ENCODE results near the gene PRKAA2. TPM values are rescaled to one million over a fixed set of nuclear protein-coding genes. Genes with fewer than 3 reads are reported as not detected.
A peak's percentile ranks its signal among the peaks of the same experiment; 100 is the strongest.

PRKAA2 gene
- total and polyA plus RNA-seq, 8 donors: 0.93 to 15.4 (median 5.8) TPM

DNA sequence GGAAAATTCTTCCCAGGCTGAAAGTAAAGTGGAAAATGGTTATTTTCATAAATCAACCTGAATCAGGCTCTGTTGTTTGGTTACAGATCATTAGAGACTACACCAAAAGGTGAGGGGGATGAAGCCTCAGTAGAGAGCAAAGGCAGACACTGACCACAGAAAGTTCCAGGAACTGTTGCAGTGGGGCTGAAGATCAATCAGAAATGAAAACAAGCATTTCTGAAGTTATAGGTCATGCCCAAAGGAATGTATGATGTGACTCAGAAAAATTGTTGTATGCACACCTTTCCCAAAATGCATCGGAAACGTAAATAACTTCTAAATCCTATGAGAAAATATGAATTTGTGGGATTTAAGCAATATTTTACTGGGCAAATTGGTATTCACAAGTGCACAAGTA lies 110.8 kb downstream of the PRKAA2 start:
- Histone ChIP-seq H3K27me3 (no peaks in the 10 kb centered on the region), H3K9me3 (no peaks in the 10 kb centered on the region), H3K27ac (no peak overlapping the region), H3K4me1 (no peaks in the 10 kb centered on the region), H3K4me3 (no peak overlapping the region), H3K36me3 (no peaks in the 10 kb centered on the region)
- WGBS, 5 donors: 60 to 96% (median 92%) methylated on average over 2 of the region's 2 CpGs
- DNase-seq: no peak
- intact Hi-C loops (cut with DNase I; ENCODE audit: low total_unique reads): no loop called here
- no peak for TF ChIP-seq POLR2AphosphoS5 (IDR thresholded peaks at IDR 0.05)
- no peak for TF ChIP-seq EP300 (IDR thresholded peaks at IDR 0.05)
- TF ChIP-seq, protein P1, sequence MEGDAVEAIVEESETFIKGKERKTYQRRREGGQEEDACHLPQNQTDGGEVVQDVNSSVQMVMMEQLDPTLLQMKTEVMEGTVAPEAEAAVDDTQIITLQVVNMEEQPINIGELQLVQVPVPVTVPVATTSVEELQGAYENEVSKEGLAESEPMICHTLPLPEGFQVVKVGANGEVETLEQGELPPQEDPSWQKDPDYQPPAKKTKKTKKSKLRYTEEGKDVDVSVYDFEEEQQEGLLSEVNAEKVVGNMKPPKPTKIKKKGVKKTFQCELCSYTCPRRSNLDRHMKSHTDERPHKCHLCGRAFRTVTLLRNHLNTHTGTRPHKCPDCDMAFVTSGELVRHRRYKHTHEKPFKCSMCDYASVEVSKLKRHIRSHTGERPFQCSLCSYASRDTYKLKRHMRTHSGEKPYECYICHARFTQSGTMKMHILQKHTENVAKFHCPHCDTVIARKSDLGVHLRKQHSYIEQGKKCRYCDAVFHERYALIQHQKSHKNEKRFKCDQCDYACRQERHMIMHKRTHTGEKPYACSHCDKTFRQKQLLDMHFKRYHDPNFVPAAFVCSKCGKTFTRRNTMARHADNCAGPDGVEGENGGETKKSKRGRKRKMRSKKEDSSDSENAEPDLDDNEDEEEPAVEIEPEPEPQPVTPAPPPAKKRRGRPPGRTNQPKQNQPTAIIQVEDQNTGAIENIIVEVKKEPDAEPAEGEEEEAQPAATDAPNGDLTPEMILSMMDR (IDR thresholded peaks at IDR 0.05): no peak
- no peak for TF ChIP-seq POLR2A (IDR thresholded peaks at IDR 0.05)

DNA sequence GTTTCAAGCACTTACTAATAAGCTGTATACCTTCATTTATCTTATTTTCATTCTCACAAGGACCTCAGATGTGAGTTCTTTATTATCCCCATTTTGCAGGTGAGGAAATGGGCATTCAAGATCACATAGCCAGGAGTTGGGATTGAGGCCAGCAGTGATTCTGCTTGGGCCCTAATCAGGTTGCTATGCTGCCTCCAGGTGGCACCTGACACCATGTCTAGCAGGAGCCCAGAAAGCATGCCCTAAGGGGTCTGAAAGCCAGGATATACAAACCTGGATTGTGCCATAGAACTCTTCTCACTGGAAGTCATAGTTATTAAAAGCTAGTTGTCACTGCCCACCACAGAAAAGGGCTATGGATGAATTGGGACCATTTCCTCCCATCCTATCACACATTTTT lies 113.0 kb downstream of the PRKAA2 start:
- no peaks in the 10 kb centered on the region for H3K36me3 ChIP-seq
- H3K4me3 ChIP-seq: no peak overlapping the region
- no peaks in the 10 kb centered on the region for H3K9me3 ChIP-seq
- peak; percentile 34 to 43 for DNase-seq
- no peaks in the 10 kb centered on the region for H3K4me1 ChIP-seq
- no peak overlapping the region for H3K27ac ChIP-seq
- TF ChIP-seq POLR2A (IDR thresholded peaks at IDR 0.05) (no peak), POLR2AphosphoS5 (IDR thresholded peaks at IDR 0.05) (no peak), EP300 (IDR thresholded peaks at IDR 0.05) (no peak)
- TF ChIP-seq, protein P1 (IDR thresholded peaks at IDR 0.05): peak in 2 of 7 experiments; percentile 14 to 15
- intact Hi-C loops (cut with DNase I; ENCODE audit: low total_unique reads): no loop called here
- no peaks in the 10 kb centered on the region for H3K27me3 ChIP-seq

DNA sequence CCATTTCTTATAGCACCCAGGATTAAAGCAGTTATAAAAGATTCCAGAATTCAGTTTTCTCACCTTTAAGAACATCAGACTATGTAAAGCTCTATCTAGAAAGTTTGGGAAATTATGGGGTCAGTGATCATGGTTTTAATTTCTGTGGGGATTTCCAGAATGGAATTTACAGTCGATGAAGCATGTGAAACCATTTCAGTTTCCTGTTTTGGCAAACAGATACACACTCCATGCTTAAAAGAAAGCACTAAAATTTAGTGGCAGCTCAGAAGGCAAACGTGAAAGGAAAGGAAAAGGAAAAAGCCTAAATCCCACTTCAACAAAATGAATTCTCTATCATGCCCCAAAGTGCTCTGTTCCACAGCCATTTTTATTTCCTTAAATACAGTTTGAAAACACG lies 113.7 kb downstream of the PRKAA2 start:
- 31 to 42% (median 42%) methylated on average over 3 of the region's 3 CpGs for WGBS, 5 donors
- DNase-seq: peak in 1 of 2 donors; percentile 2
- Histone ChIP-seq H3K4me3 (no peak overlapping the region), H3K27me3 (no peaks in the 10 kb centered on the region), H3K36me3 (no peaks in the 10 kb centered on the region), H3K9me3 (no peaks in the 10 kb centered on the region), H3K27ac (no peak overlapping the region), H3K4me1 (no peaks in the 10 kb centered on the region)
- intact Hi-C loops (cut with DNase I; ENCODE audit: low total_unique reads): no loop called here
- TF ChIP-seq POLR2AphosphoS5 (IDR thresholded peaks at IDR 0.05) (no peak), EP300 (IDR thresholded peaks at IDR 0.05) (no peak)
- TF ChIP-seq, protein P1 (IDR thresholded peaks at IDR 0.05): no peak

Small RNAs within 50 kb of the gene (small RNA-seq; reads per million reads assigned to genes)
- gene AC099789.1: 0 reads per million in 4 donors

Other genes starting within 250 kb of the PRKAA2 start
- gene PLPP3, start 65.8 kb upstream of the PRKAA2 start, total RNA-seq: 100 to 1,000 TPM in 2 of 5 donors, 10 to 100 TPM in 3; 28.7 to 145 (median 64.7) TPM
- 10 to 100 TPM; 11.1 to 37.3 (median 17.6) TPM for gene PLPP3, start 65.8 kb upstream of the PRKAA2 start, polyA plus RNA-seq
- gene FYB2, start 174.1 kb downstream of the PRKAA2 start, total RNA-seq: 1 to 10 TPM in 1 of 5 donors, under 1 TPM in 1, not detected in 3; 0.45 to 2.2 TPM
- gene FYB2, start 174.1 kb downstream of the PRKAA2 start, polyA plus RNA-seq: 1 to 10 TPM in 1 of 3 donors, under 1 TPM in 2; 0.31 to 1.1 (median 0.75) TPM
- gene C8A, start 209.5 kb downstream of the PRKAA2 start, total RNA-seq: not detected
- gene C8A, start 209.5 kb downstream of the PRKAA2 start, polyA plus RNA-seq: under 1 TPM in 2 of 3 donors, not detected in 1; 0.25 to 0.38 TPM